NCI-H526 treated with DMSO at 0.1 percent for 48 hours (cell line): ENCODE data around the gene HDGFL3.
"Not testable (repeated sequence)": the region's sequence is repeated elsewhere in the genome, so short reads cannot be mapped to it uniquely, and the experiment has no call there.

ENCODE experiments used
- DNase-seq: peaks from one replicate; lab custom pipeline; 2025; lab: John Stamatoyannopoulos, UW

The HDGFL3 gene

DNA sequence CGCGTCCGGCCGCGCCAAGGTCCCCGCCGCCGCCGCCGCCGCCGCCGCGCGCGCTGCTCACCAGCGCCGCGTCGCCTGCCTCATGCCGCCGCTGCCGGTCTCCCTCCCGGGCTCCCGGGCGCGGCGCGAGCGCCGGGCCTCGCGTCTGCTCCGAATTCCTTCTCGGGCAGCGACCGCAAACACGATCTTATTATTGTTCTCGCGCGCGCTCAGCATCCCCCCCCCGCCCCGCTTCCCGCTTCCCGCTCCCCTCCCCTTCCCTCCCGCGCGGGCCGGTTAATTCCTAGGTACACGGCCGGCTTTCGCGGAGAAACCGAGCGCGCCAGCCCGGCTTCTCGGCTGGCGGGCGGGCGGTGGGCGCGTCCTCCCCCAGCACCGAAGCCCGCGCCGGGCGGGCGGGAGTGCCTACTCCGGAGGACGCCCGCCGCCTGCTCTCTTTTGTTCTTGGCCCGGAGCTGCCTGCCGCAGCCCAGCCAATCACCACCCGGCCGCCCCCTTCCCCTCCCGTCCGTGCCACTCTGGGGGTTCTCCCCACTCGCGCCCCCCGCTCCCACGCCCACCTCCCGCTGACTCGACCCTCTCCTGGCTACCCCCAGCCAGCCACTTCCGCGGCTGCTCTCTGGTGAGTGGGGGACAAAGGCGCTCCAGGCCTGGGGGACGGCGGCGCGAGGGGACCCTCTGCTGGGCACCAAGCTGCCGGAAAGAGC, at the start of gene HDGFL3:
Gene HDGFL3 (minus strand): TSS at position 164 of the 707 bp plus-strand sequence. CDS start 409 bp downstream, outside the sequence.
- DNase-seq: peak; percentile 73

DNA sequence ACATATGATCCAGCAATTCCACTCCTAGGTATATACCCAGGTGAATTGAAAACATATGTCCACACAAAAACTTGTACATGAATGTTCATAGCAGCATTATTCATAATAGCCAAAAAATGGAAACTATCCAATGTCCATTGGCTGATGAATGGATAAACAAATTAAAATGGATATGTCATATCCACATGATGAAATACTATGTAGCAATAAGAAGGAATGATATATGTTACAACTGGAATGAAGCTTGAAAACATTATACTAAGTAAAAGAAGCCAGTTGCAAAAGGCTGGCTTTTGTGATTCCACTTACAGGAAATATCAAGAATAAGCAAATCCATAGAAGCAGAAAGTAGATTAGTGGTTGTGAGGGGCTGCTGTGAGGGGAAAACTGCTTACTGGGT, 43.2 kb upstream of the HDGFL3 start:
- DNase-seq: no peak

DNA sequence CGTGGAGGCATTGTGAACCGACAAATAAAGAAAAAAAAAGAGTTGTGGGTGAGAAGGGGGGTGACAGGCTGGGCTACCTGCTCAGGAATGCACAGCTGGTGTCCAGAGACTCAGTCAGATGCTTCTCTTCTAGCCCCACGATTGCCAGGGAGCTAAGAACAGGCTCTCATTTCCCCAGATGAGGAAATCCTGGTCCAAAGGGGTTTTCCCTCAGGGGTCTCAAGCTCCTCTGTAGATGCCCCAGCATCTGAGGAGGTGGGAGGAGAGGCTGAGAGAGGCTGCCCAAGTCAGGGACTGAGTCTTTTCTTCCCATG, 41.4 kb upstream of the HDGFL3 start:
- DNase-seq: no peak

DNA sequence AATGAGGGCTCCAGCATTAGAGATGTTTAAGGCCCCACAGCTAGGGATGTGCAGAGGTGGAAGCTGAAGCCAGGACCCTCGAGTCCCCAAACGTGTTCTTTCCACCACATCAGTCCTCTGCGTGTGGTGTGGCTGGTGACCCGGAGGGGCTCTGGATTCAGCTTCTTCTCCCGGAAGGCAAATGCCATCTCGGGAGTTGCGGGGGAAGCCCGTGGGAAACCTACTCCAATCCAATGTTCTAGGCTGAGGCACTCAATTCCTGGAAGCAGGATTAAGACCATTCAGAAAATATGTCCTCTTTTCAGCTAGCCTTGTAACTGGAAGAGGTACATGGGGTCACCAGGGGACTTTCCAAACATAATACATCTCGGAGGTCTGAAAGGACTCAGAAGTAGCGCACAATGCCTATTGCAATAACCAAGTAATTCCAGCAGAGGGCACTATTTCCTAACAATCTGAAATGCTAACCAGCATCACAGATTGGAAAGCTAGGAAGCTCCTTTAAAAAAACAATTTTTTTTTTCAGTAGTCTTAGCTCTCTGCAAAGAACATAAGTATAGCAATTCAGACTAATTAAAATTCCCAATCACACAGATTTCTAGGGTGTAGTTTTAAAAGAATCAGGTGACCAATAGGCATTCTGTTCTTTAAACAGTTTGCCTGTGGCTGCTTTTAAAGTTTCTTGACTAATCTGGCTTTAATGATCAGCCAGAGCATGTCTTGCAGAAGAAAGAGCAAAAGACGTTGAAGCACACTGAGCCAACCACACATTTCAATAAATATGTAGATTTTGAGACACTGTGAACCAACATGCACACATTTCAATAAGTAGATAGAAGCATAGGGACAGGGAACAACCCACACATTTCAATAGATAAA, 40.8 kb upstream of the HDGFL3 start:
- DNase-seq: peak; percentile 36

DNA sequence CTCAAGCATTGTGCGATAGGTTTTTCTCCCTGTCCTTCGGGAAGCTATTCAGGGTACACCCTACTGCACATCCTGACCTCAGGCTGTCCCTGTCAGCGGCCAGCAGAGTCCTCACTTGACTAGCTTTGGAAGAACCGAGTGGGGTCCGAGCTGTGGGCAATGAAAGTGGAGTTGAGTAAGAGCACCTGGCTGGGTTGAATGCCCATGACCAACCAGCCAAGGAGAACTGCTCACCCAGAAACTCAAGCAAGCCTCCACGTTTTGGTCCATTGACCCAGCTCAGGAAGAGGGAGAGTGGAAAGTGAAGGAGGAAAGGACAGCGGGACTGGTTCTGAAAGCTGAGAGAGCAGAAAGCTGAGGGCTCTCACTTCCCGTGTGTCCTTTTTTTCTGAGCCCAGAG, 36.0 kb upstream of the HDGFL3 start:
- no peak for DNase-seq

DNA sequence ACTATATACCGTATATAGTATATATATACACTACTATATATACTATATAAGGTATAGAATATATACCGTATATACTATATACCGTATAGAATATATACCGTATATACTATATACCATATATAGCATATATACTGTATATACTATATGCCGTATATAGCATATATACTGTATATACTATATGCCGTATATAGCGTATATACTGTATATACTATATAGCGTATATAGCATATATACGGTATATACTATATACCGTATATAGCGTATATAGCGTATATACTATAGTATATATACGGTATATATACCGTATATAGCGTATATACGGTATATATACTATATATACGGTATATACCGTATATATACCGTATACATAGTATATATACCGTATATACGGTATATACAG, 22.6 kb upstream of the HDGFL3 start:
- no peak for DNase-seq

DNA sequence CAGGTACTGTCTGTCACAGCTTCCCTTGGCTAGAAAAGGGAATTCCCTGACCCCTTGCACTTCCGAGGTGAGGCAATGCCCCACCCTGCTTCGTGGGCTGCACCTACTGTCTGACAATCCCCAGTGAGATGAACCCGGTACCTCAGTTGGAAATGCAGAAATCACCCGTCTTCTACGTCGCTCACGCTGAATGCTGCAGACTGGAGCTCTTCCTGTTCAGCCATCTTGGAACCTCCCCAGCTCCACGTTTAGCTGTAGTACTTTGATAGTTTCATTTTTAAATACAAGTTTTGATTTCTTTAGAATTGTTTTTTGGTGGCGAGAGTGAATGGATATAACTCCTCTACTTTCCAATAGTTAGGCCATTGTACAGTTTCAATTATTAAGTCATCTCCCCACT, 17.8 kb upstream of the HDGFL3 start:
- DNase-seq: no peak

DNA sequence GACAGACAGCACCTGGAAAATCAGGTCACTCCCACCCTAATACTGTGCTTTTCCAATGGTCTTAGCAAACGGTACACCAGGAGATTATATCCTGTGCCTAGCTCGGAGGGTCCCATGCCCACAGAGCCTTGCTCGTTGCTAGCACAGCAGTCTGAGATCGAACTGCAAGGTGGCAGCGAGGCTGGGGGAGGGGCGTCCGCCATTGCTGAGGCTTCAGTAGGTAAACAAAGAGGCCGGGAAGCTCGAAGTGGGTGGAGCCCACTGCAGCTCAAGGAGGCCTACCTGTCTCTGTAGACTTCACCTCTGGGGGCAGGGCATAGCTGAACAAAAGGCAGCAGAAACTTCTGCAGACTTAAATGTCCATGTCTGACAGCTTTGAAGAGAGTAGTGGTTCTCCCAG, 14.2 kb upstream of the HDGFL3 start:
- DNase-seq: not testable (repeated sequence)

DNA sequence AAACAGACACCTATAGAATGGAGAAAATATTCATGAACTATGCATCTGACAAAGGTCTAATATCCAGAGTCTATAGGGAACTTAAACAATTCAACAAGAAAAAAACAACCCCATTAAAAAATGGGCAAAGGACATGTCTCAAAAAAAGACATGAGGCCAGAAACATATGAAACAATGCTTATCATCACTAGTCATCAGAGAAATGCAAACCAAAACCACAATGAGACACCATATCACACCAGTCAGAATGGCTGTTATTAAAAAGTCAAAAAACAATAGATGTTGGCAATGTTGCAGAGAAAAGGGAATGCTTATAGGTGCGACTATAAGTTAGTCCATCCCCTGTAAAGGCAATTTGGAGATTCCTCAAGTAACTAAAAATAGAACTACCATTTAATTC, 11.4 kb upstream of the HDGFL3 start:
- DNase-seq: no peak

DNA sequence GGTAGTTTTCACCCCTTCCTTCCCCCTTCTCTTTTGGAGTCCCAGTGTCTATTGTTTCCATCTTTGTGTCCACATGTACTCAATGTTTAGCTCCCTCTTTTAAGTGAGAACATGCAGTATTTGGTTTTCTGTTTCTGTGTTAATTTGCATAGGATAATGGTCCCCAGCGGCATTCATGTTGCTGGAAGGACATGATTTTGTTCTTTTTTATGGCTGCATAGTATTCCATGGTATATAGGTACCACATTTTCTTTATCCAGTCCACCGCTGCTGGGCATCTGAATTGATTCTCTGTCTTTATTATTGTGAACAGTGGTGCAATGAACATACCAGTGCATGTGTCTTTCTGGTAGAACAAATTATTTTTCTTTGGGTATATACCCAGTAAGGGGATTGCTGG, 7.7 kb upstream of the HDGFL3 start:
- DNase-seq: no peak

DNA sequence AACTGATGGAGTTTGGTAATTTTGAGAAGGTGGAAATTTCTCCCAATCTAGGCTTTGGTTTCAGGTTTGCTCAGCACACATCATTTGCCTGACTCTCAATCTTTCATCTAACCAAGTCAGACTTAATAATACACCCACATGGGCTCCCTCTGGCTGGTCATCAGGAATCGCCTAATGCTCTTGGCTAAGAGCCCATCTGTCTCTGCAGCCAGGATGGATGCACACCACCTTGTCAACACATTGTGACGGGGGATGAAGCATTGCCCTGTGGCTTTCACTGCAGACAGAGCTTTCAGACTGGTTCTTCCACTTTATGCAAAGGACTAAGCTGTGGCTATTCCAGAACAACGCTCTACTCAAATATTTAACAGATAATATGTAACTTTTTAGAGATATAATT, 3.0 kb upstream of the HDGFL3 start:
- peak; percentile 67 for DNase-seq

DNA sequence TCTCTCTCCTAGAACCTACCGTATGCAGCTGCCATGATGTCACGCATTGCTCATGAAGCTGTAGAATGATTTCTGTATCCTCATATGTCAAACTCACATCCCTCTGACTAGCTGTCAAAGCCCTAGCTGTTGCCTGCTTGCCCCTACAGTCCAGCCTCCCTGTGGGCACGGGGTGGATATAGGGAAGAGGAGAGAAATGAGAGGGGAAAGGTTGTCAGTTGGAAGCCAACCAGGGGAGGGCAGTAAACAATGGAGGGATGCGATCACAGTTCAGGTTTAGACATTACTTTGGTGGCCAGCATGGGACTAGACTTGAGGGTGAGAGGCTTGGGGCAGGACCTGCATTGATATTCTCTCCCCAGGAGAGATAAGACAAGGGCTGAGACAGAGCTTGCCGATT, 1.7 kb upstream of the HDGFL3 start:
- no peak for DNase-seq

DNA sequence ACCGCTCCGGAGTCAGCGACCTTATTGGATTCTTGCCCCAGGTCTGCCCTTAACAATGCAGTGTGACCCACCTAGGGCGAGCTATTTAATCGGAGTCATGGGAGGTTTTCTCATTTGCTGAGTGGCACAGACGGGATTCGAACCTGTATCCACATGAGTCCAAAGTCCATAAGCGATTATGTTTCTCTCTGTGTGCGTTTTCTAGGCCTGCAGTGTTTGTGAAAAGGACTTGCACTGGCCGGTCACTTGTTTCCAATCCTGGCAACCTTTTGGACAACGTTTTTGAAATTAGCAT, 691 bp upstream of the HDGFL3 start:
- DNase-seq: peak; percentile 48

DNA sequence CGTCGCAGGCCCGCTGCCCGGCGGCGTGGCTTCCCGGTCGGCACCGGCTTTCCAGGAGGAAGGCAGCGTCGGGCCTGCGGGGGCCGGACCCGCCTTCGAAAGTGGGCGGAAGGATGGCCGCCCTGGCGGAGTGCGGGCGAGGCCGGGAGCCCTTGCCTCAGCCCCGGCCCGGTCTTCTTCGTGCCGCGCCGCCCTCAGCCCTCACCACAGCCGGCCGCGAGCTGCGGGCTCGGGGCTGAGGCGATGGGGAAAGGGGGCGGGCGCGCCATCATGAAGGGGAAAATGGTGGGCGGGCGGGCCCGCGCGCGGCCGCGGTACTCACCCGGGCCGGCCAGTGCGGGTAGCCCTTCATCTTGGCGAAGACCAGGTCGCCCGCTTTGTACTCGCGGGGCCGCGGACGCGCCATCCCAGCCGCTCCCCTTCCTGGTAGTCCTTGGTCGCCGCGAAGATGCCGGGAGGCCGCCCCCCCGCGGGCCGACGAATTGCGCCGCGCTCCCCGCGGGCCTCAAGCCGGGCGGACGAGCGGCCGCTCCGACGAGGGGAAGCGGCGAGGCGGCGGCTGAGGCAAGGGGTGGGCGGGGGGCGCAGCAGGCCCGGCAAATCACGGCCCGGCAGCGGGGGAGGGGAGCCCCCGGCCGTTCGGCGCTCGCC, 489 bp downstream of the HDGFL3 start:
- no peak for DNase-seq

DNA sequence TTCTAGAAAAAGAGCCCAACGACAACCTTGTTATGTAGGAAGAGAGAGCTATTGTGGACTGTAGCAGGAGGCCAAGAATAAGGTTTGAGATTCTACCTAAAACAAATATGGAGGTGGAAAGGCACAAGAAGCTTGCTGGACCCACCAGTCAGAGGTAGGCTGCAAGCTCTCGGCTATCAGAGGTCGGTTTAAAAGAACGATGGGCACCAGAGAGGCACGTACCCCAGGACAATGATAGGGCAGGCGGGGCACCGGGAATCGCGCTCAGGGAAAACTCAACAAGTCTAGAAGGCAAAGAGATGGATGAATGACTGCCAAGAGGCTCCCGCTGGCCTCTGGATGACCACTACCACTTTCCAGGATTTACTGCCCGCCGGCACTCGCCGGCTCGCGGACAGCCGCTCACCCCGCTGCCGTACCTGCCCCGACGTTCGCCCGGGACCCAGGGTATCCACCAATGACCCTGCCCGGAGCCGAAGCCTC, 1.1 kb downstream of the HDGFL3 start:
- peak; percentile 28 for DNase-seq

DNA sequence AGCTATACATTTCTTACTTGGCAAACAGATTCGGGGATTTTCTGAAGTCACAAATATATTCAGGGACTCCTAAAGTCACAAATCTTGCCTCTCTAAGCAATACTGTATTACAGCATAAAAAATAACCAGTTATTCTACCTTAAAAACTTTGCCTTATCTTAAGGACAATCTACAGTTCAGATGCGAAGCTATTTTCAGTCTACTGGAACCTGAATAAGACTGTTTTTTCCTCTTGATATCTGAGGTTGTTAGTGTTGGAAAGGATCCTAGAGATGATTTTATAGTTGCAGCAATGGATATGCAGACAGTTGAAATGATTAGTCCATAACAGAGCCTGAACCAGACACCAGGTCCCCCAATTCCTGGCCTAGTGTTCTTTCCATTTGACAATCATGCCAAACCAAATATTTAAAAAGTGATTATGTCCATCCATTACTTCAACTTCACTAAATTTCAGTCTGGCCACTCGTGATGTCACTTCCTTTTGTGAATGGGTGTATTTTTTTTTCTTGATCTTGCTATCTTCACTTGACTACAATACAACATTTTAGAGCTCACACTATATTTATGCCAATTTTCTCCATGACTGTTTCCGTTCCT, 1.8 kb downstream of the HDGFL3 start:
- no peak for DNase-seq

DNA sequence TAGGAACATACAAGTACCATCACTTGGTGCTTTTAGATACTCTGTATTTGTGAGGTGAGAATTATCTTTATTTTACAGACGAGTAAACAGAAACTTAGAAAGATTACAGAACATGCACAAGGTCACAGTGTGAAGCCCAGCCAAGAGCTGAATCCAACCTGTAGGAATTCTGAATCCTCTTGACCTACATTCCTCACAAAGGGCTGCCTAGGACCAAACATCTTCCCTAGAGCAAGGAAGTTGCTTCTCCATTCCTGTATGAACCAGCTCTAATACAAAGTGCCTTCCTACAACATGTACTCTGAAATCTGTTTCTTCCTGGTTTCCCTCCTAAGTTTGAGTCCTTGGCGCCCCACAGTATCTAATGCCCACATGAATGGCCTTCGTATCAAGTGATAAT, 2.9 kb downstream of the HDGFL3 start:
- no peak for DNase-seq

DNA sequence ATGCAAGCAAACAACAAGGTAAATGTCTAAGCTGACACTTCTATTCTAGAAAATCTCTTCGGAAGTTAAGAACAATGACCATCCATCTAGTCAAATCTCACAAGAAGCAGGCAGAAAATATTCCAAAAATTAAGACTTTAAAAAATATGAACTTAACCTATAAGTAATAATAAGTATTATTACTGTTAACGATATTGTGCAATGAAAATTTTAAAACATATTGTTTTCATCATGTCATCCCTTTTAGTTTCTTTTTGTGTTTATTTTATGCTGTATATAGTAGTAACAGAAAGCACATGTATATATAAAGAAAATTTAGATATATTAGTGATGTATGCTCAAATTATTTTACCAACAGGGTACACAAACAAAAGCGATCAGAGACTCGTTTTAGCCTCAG, 4.1 kb downstream of the HDGFL3 start:
- DNase-seq: no peak

DNA sequence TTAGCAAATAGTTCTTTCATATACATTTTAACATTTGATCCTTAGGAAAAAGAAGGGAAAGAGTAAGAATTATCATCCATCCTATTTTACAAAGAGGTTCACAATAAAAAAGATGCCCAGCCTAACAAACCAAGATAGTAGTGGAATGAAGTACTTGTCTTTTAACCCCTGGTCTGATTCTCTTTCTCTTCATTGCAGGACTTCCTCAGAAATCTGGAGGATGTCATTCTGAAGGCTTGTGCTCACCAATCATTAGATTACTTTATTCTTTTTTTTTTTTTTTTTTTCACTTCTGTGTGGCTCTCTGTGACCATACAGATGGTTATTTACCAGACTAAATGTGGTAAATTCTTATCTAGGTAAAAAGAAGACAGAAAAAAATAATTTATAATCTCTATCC, 7.0 kb downstream of the HDGFL3 start:
- DNase-seq: no peak

DNA sequence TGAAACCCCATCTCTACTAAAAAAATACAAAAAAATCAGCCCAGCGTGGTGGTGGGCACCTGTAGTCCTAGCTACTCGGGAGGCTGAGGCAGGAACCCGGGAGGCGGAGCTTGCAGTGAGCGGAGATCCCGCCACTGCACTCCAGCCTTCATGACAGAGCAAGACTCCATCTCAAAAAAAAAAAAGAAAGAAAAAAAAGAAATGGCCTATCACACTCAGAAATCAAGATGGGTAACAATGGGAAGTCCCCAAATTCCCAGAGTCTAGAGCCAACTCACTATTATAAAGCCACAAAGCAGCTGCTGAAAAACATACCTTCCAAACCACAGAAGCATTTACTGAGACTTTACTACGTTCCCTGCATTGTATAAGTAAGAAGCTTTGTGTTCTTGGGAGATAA, 7.5 kb downstream of the HDGFL3 start:
- DNase-seq: no peak

DNA sequence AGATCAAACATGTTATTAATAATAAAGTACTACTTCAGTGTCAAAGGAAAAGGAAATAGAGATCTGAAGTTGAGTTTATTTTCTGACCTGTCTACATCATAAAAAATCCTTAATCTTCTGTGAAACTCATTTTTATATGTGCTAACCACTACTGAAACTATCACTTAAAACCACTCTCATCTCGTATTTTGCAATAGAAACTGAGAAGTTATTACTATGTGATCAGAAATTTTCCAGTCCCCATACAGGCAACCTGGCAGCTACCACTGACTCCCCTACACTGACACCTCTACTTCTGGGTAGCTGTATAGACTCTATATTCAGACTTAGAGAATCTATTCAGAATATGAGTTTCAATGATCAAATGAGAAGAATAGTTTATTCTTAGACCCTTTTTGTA, 8.3 kb downstream of the HDGFL3 start:
- DNase-seq: no peak

DNA sequence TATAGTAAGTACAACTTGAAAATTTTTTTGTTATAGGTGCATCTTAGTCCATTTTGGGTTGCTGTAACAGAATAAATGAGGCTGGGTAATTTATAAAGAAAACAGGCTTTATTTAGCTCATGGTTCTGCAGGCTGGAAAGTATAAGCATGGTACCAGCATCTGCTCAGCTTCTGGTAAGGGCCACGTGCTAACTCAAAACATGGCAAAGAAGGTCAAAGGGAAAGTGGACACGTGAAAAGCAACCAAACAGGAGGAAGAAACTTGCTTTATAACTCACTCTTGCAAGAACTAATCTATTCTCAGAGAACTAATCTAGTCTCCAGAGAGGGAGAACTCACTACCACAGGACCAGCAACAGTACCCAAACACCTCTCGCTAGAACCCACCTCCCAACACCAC, 9.1 kb downstream of the HDGFL3 start:
- DNase-seq: no peak

DNA sequence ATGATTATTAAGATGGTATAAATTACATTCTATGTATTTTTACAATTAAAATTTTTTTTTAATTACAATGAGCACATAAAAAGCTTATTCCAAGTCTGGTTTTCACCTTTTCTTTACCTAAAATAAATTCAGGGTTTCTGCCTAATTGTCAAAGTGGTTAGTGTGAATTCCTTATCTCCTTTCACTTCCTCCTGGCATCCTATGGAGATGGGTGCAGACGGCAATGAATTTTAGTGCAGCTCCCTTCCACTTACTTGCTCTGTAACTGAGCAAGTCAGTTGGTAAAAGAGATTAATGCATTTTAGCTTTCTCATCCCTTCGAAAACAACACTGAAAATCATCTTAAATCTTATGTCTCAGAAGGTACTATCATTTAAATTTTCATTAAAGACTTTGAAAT, 13.1 kb downstream of the HDGFL3 start:
- DNase-seq: no peak
